Lower leg skin (tissue), 4 donors: ENCODE measurements around the gene NUDC. TPM values are rescaled to one million over a fixed set of nuclear protein-coding genes. Genes with fewer than 3 reads are reported as not detected.
A peak's percentile ranks its signal among the peaks of the same experiment; 100 is the strongest.

Experiments used
- DNase-seq, 2 donors: peaks; one replicate each; pipeline ENCODE4 v3.0.0-alpha.2; 2019; ENCODE audit warnings: low spot score in 2 of 2
- H3K4me3 ChIP-seq: fragments of 200-600 bp; sonication (generic); 2 replicates; pipeline ENCODE4 v1.5.1; 2017; ENCODE audit warnings: mild to moderate bottlenecking, low read depth; ENCODE audit not compliant: poor library complexity, severe bottlenecking
- CTCF ChIP-seq, 3 donors: fragments of 450-650 bp; IDR thresholded peaks; one replicate each; pipeline ENCODE4 v1.5.1; 2016; ENCODE audit warnings: antibody characterized with exemption in 3 of 3, mild to moderate bottlenecking in 3 of 3, moderate library complexity in 2 of 3
- POLR2A ChIP-seq, 2 donors: fragments of 450-650 bp; IDR thresholded peaks; one replicate each; pipeline ENCODE4 v1.6.1; 2016 to 2017; ENCODE audit warnings: antibody characterized with exemption in 2 of 2, mild to moderate bottlenecking in 1 of 2, moderate library complexity in 1 of 2
- WGBS, 2 donors: methylation state at CpG; one replicate each; pipeline ENCODE4 v1.1.5; 2018; 5-methylcytosine and 5-hydroxymethylcytosine counted together
- intact Hi-C: fragments of 100-400 bp; cut with DNase I; formaldehyde crosslinking; loops from one replicate; pipeline ENCODE4 v1.15.0; 2023; ENCODE audit warnings: low total_unique reads
- total RNA-seq, 4 donors: library from RNA; depleted of rRNA; stranded (reverse); fragments of >200 nt; gene quantifications; one replicate each; pipeline ENCODE4 v1.1.0, GENCODE V29; 2016

The NUDC gene
- total RNA-seq, 4 donors from 2014 or later: 37.0 to 50.4 (median 39.7) TPM

GRCh38 chr1:26894263-26894662 is 27.3 kb upstream of the NUDC start:
- TF ChIP-seq POLR2A (IDR thresholded peaks at IDR 0.05) (no peak), CTCF (IDR thresholded peaks at IDR 0.05) (no peak)
- DNase-seq: no peak
- intact Hi-C loops: no loop called here
- 88 to 89% methylated on average over 13 of the region's 13 CpGs for WGBS, 2 donors
- H3K4me3 ChIP-seq: no peak overlapping the region

- 91 to 96% methylated on average over 9 of the region's 9 CpGs for WGBS, 2 donors
These were observed 24.2 kb upstream of the NUDC start for GRCh38 chr1:26897351-26897750.

GRCh38 chr1:26900001-26900814 is 21.3 kb upstream of the NUDC start, which contains the start of gene GPATCH3:
TSS of gene GPATCH3 (minus strand) at chr1:26900467. CDS start at chr1:26900442, 25 bp downstream.
- WGBS, 2 donors: 0 to 1% methylated on average over 45 to 50 of the region's 50 CpGs

More at GRCh38 chr1:26897351-26897750, 24.2 kb upstream of the NUDC start:
- H3K4me3 ChIP-seq: no peak overlapping the region
- no peak for TF ChIP-seq CTCF (IDR thresholded peaks at IDR 0.05)
- TF ChIP-seq POLR2A (IDR thresholded peaks at IDR 0.05): no peak
- DNase-seq: no peak
- intact Hi-C loops: no loop called here

GRCh38 chr1:26900815-26901511 is 20.6 kb upstream of the NUDC start:
- intact Hi-C loops: no loop called here
- TF ChIP-seq CTCF (IDR thresholded peaks at IDR 0.05): no peak
- no peak for TF ChIP-seq POLR2A (IDR thresholded peaks at IDR 0.05)
- no peak overlapping the region for H3K4me3 ChIP-seq
- no peak for DNase-seq
- 67 to 71% methylated on average over 18 of the region's 18 CpGs for WGBS, 2 donors

More at GRCh38 chr1:26900001-26900814, 21.3 kb upstream of the NUDC start, which contains the start of gene GPATCH3:
- H3K4me3 ChIP-seq: peak within 1 kb of the TSS; percentile 99
- intact Hi-C loops: no loop called here
- peak; percentile 91 to 98 for DNase-seq
- no peak for TF ChIP-seq POLR2A (IDR thresholded peaks at IDR 0.05)

GRCh38 chr1:26907071-26907917 is 14.2 kb upstream of the NUDC start:
- intact Hi-C loops: no loop called here
- 28 to 42% methylated on average over 6 of the region's 6 CpGs for WGBS, 2 donors
- no peak for DNase-seq
- no peak overlapping the region for H3K4me3 ChIP-seq
- TF ChIP-seq POLR2A (IDR thresholded peaks at IDR 0.05) (no peak), CTCF (IDR thresholded peaks at IDR 0.05) (no peak)
